Measurements from ENCODE around the gene PPP2R2B.
"Not testable (repeated sequence)": the region's sequence is repeated elsewhere in the genome, so short reads cannot be mapped to it uniquely, and the experiment has no call there.

PPP2R2B gene

GRCh38 chr5:146731909-146732659, 146.5 kb downstream of the PPP2R2B start:
- no peak for DNase-seq

- not testable (repeated sequence) for DNase-seq
Measured at GRCh38 chr5:146728746-146729145, 149.8 kb downstream of the PPP2R2B start.

GRCh38 chr5:146726891-146727290, 151.7 kb downstream of the PPP2R2B start:
- DNase-seq, result no peak

GRCh38 chr5:146726020-146726419, 152.5 kb downstream of the PPP2R2B start:
- DNase-seq, result no peak

- DNase-seq, result no peak
Measured at GRCh38 chr5:146725025-146725424, 153.5 kb downstream of the PPP2R2B start.

- DNase-seq, result peak in 1 of 2 experiments; percentile 15
Measured at GRCh38 chr5:146722361-146722779, 156.2 kb downstream of the PPP2R2B start.

GRCh38 chr5:146721073-146721815, 157.3 kb downstream of the PPP2R2B start:
- DNase-seq, result no peak

- no peak for DNase-seq
Measured at GRCh38 chr5:146720107-146720506, 158.4 kb downstream of the PPP2R2B start.

GRCh38 chr5:146719179-146719578, 159.4 kb downstream of the PPP2R2B start:
- DNase-seq, result no peak

GRCh38 chr5:146718609-146719008, 159.9 kb downstream of the PPP2R2B start:
- DNase-seq, result no peak

GRCh38 chr5:146717951-146718350, 160.6 kb downstream of the PPP2R2B start:
- DNase-seq, result no peak

- no peak for DNase-seq
Measured at GRCh38 chr5:146716636-146717035, 161.9 kb downstream of the PPP2R2B start.

- no peak for DNase-seq
Measured at GRCh38 chr5:146710348-146710747, 168.2 kb downstream of the PPP2R2B start.

GRCh38 chr5:146707316-146707715, 171.2 kb downstream of the PPP2R2B start:
- no peak for DNase-seq

GRCh38 chr5:146706321-146706972, 172.1 kb downstream of the PPP2R2B start:
- DNase-seq, result no peak

GRCh38 chr5:146704949-146705665, 173.4 kb downstream of the PPP2R2B start:
- no peak for DNase-seq

GRCh38 chr5:146703899-146704298, 174.7 kb downstream of the PPP2R2B start:
- DNase-seq, result no peak

- DNase-seq, result no peak
Measured at GRCh38 chr5:146703499-146703898, 175.1 kb downstream of the PPP2R2B start.

- no peak for DNase-seq
Measured at GRCh38 chr5:146699664-146700418, 178.7 kb downstream of the PPP2R2B start.

- DNase-seq, result no peak
Measured at GRCh38 chr5:146699138-146699537, 179.4 kb downstream of the PPP2R2B start.

GRCh38 chr5:146698651-146699050, 179.9 kb downstream of the PPP2R2B start:
- no peak for DNase-seq

GRCh38 chr5:146697211-146697610, 181.3 kb downstream of the PPP2R2B start:
- DNase-seq, result no peak
